ENCODE data around the gene CCDC34. TPM values are rescaled to one million over a fixed set of nuclear protein-coding genes. Genes with fewer than 3 reads are reported as not detected.

Gene CCDC34
- total and polyA plus RNA-seq, 7 donors, result 2.0 to 10.4 (median 4.3) TPM

- no peak for DNase-seq
- Histone ChIP-seq H3K27me3 (no peaks in the 10 kb centered on the region), H3K36me3 (peaks cover 0 to 17% (median 0%) of the 10 kb centered on the region in 4 donors), H3K9me3 (no peaks in the 10 kb centered on the region), H3K4me1 (peaks cover 0 to 21% (median 10%) of the 10 kb centered on the region in 4 donors), H3K27ac (no peak overlapping the region), H3K4me3 (no peak overlapping the region)
- intact Hi-C loops (cut with DNase I), result no loop called here
- TF ChIP-seq POLR2A (IDR thresholded peaks at IDR 0.05) (no peak), POLR2AphosphoS5 (IDR thresholded peaks at IDR 0.05) (no peak), EP300 (IDR thresholded peaks at IDR 0.05) (no peak)
- TF ChIP-seq, protein P1, sequence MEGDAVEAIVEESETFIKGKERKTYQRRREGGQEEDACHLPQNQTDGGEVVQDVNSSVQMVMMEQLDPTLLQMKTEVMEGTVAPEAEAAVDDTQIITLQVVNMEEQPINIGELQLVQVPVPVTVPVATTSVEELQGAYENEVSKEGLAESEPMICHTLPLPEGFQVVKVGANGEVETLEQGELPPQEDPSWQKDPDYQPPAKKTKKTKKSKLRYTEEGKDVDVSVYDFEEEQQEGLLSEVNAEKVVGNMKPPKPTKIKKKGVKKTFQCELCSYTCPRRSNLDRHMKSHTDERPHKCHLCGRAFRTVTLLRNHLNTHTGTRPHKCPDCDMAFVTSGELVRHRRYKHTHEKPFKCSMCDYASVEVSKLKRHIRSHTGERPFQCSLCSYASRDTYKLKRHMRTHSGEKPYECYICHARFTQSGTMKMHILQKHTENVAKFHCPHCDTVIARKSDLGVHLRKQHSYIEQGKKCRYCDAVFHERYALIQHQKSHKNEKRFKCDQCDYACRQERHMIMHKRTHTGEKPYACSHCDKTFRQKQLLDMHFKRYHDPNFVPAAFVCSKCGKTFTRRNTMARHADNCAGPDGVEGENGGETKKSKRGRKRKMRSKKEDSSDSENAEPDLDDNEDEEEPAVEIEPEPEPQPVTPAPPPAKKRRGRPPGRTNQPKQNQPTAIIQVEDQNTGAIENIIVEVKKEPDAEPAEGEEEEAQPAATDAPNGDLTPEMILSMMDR (IDR thresholded peaks at IDR 0.05), result no peak
- 14 to 58% methylated on average over 2 of the region's 2 CpGs for WGBS, 2 donors
Observed at GRCh38 chr11:27388001-27388400, 25.0 kb upstream of the CCDC34 start.

GRCh38 chr11:27387362-27387761 is 24.3 kb upstream of the CCDC34 start:
- Histone ChIP-seq H3K4me1 (peaks cover 0 to 14% (median 5%) of the 10 kb centered on the region in 4 donors), H3K4me3 (no peak overlapping the region), H3K27me3 (no peaks in the 10 kb centered on the region), H3K36me3 (peaks cover 0 to 23% (median 0%) of the 10 kb centered on the region in 4 donors), H3K9me3 (no peaks in the 10 kb centered on the region), H3K27ac (no peak overlapping the region)
- 41 to 63% methylated on average over 2 of the region's 2 CpGs for WGBS, 2 donors
- intact Hi-C loops (cut with DNase I), result no loop called here
- TF ChIP-seq POLR2AphosphoS5 (IDR thresholded peaks at IDR 0.05) (no peak), EP300 (IDR thresholded peaks at IDR 0.05) (no peak), POLR2A (IDR thresholded peaks at IDR 0.05) (no peak)
- TF ChIP-seq, protein P1 (IDR thresholded peaks at IDR 0.05), result no peak
- no peak for DNase-seq

GRCh38 chr11:27386181-27386845 is 23.3 kb upstream of the CCDC34 start:
- peaks cover 0 to 6% (median 0%) of the 10 kb centered on the region in 4 donors for H3K4me1 ChIP-seq
- no peaks in the 10 kb centered on the region for H3K9me3 ChIP-seq
- peaks cover 0 to 34% (median 0%) of the 10 kb centered on the region in 4 donors for H3K36me3 ChIP-seq
- intact Hi-C loops (cut with DNase I), result no loop called here
- H3K27me3 ChIP-seq, result no peaks in the 10 kb centered on the region
- no peak overlapping the region for H3K4me3 ChIP-seq
- H3K27ac ChIP-seq, result no peak overlapping the region
- WGBS, 2 donors, result 95% methylated on average over 4 of the region's 4 CpGs
- TF ChIP-seq, protein P1 (IDR thresholded peaks at IDR 0.05), result no peak
- TF ChIP-seq EP300 (IDR thresholded peaks at IDR 0.05) (no peak), POLR2AphosphoS5 (IDR thresholded peaks at IDR 0.05) (no peak), POLR2A (IDR thresholded peaks at IDR 0.05) (no peak)
- no peak for DNase-seq

DNA sequence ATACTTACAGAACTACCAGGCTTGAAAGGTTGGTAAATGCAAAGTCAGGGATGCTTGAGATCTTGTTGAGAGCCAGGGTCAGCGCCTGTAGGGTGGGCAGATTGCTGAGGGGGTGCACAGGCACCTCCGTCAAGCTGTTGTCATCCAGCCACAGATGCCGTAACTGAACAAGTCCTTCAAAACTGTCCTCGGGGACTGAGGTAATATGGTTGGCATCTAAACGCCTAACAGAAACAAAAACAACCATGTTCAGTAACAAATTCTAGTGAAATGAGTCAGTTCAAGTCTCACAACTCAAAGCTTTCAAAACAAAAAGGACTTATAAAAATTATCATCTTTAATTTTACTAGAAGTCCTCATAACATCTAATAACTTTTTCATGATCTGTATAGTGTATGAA is 22.2 kb upstream of the CCDC34 start:
- 79 to 88% methylated on average over 5 of the region's 5 CpGs for WGBS, 2 donors
- Histone ChIP-seq H3K36me3 (peaks cover 0 to 43% (median 1%) of the 10 kb centered on the region in 4 donors), H3K9me3 (no peaks in the 10 kb centered on the region), H3K4me1 (peaks cover 0 to 6% (median 0%) of the 10 kb centered on the region in 4 donors), H3K4me3 (no peak overlapping the region), H3K27me3 (no peaks in the 10 kb centered on the region), H3K27ac (no peak overlapping the region)
- DNase-seq, result no peak
- TF ChIP-seq POLR2A (IDR thresholded peaks at IDR 0.05), result no peak
- no peak for TF ChIP-seq POLR2AphosphoS5 (IDR thresholded peaks at IDR 0.05)
- no peak for TF ChIP-seq EP300 (IDR thresholded peaks at IDR 0.05)
- intact Hi-C loops (cut with DNase I), result no loop called here

- Histone ChIP-seq H3K27me3 (no peaks in the 10 kb centered on the region), H3K9me3 (no peaks in the 10 kb centered on the region), H3K4me3 (no peak overlapping the region), H3K36me3 (peaks cover 0 to 52% (median 3%) of the 10 kb centered on the region in 4 donors), H3K27ac (no peak overlapping the region), H3K4me1 (peaks cover 0 to 6% (median 0%) of the 10 kb centered on the region in 4 donors)
- intact Hi-C loops (cut with DNase I), result no loop called here
- DNase-seq, result no peak
- TF ChIP-seq POLR2AphosphoS5 (IDR thresholded peaks at IDR 0.05) (no peak), POLR2A (IDR thresholded peaks at IDR 0.05) (no peak), EP300 (IDR thresholded peaks at IDR 0.05) (no peak)
- TF ChIP-seq, protein P1 (IDR thresholded peaks at IDR 0.05), result no peak
Observed at GRCh38 chr11:27384227-27384626, 21.2 kb upstream of the CCDC34 start.
